Liver (tissue), 9 donors: Measurements from ENCODE around the gene SCN8A. TPM values are rescaled to one million over a fixed set of nuclear protein-coding genes. Genes with fewer than 3 reads are reported as not detected.

ENCODE experiments used
- DNase-seq: peaks from one replicate; pipeline ENCODE4 v3.0.0-alpha.2; 2017; ENCODE audit warnings: low spot score
- H3K27ac ChIP-seq, 2 donors: one replicate each; pipeline ENCODE4 v1.7.0; 2013; ENCODE audit warnings: inconsistent platforms in 2 of 2, low read length in 2 of 2, control low read depth in 1 of 2, low read depth in 1 of 2, mild to moderate bottlenecking in 1 of 2
- H3K27me3 ChIP-seq, 4 donors: one replicate each; pipeline versions ENCODE4 v1.6.1 to v1.7.0; 2013; ENCODE audit warnings: low read length in 3 of 4, inconsistent platforms in 1 of 4, mild to moderate bottlenecking in 1 of 4, moderate library complexity in 1 of 4; ENCODE audit not compliant: control insufficient read depth in 4 of 4, insufficient read depth in 4 of 4
- H3K36me3 ChIP-seq, 4 donors: one replicate each; pipeline versions ENCODE4 v1.6.1 to v1.7.0; 2013; ENCODE audit warnings: low read length in 3 of 4, mild to moderate bottlenecking in 3 of 4, low read depth in 1 of 4, moderate library complexity in 1 of 4; ENCODE audit not compliant: control insufficient read depth in 4 of 4, insufficient read depth in 3 of 4
- H3K4me1 ChIP-seq, 4 donors: one replicate each; pipeline versions ENCODE4 v1.6.1 to v1.7.0; 2013; ENCODE audit warnings: low read length in 3 of 4, mild to moderate bottlenecking in 3 of 4, moderate library complexity in 1 of 4; ENCODE audit not compliant: control insufficient read depth in 4 of 4, insufficient read depth in 4 of 4
- H3K4me3 ChIP-seq, 3 donors: one replicate each; pipeline versions ENCODE4 v1.6.1 to v1.7.0; 2013; ENCODE audit warnings: low read length in 3 of 3, control low read depth in 1 of 3, low read depth in 1 of 3, mild to moderate bottlenecking in 1 of 3
- H3K9ac ChIP-seq, 2 donors: one replicate each; pipeline ENCODE4 v1.7.0; 2013; ENCODE audit warnings: low read length in 2 of 2, mild to moderate bottlenecking in 2 of 2, moderate library complexity in 2 of 2, control low read depth in 1 of 2, low read depth in 1 of 2
- H3K9me3 ChIP-seq, 4 donors: one replicate each; pipeline versions ENCODE4 v1.6.1 to v1.7.0; 2013; ENCODE audit warnings: low read length in 3 of 4; ENCODE audit not compliant: control insufficient read depth in 4 of 4
- CTCF ChIP-seq: fragments of 150-350 bp; IDR thresholded peaks from 2 replicates; pipeline ENCODE4 v1.5.1; 2017; ENCODE audit warnings: improper control_type of control experiment, low read depth, low read length; ENCODE audit not compliant: missing input control
- FOXA2 ChIP-seq: IDR thresholded peaks from 2 replicates; pipeline ENCODE4 v1.6.1; 2016; ENCODE audit warnings: antibody characterized with exemption
- GABPA ChIP-seq, 2 donors: IDR thresholded peaks in 1 of 2; conservative IDR thresholded peaks in 1 of 2; 2 replicates each; pipeline ENCODE4 v1.6.1; 2016; ENCODE audit warnings: antibody characterized with exemption in 2 of 2, mild to moderate bottlenecking in 1 of 2, moderate library complexity in 1 of 2
- HNF4G ChIP-seq: IDR thresholded peaks from 2 replicates; pipeline ENCODE4 v1.6.1; 2016; ENCODE audit warnings: antibody characterized with exemption
- JUND ChIP-seq, 2 donors: IDR thresholded peaks; 2 replicates each; pipeline ENCODE4 v1.6.1; 2016; ENCODE audit warnings: antibody characterized with exemption in 2 of 2
- NR2F2 ChIP-seq: IDR thresholded peaks from 2 replicates; pipeline ENCODE4 v1.6.1; 2016; ENCODE audit warnings: antibody characterized with exemption
- RAD21 ChIP-seq, 2 donors: IDR thresholded peaks; 2 replicates each; pipeline ENCODE4 v1.6.1; 2016; ENCODE audit warnings: antibody characterized with exemption in 2 of 2, mild to moderate bottlenecking in 2 of 2
- REST ChIP-seq: IDR thresholded peaks from 2 replicates; pipeline ENCODE4 v1.6.1; 2016; ENCODE audit warnings: antibody characterized with exemption, mild to moderate bottlenecking
- SP1 ChIP-seq: IDR thresholded peaks from 2 replicates; pipeline ENCODE4 v1.6.1; 2018; ENCODE audit warnings: antibody characterized with exemption, mild to moderate bottlenecking
- YY1 ChIP-seq: IDR thresholded peaks from 2 replicates; pipeline ENCODE4 v1.6.1; 2016; ENCODE audit warnings: antibody characterized with exemption, mild to moderate bottlenecking
- WGBS: extraction: QIAGEN DNeasy Blood & Tissue Kit; methylation state at CpG from one replicate; pipeline ENCODE4 v1.1.7; 2013; 5-methylcytosine and 5-hydroxymethylcytosine counted together
- polyA plus RNA-seq, 2 donors: library from polyadenylated mRNA; stranded (reverse) in 1 of 2; unstranded in 1 of 2; fragments of 200-250 nt in 1 of 2; fragments of >200 nt in 1 of 2; fragmentation: Nextera tagmentation in 1 of 2; extraction: Ambion mirVana in 1 of 2; gene quantifications; one replicate each; pipeline versions ENCODE4 v1.2.1 to v1.2.3, GENCODE V29; 2013 to 2015
- total RNA-seq, 2 donors: library from RNA; depleted of rRNA; stranded (reverse); fragments of >200 nt; gene quantifications; one replicate each; pipeline ENCODE4 v1.2.3, GENCODE V29; 2014
- TF ChIP-seq, protein P1 (sequence below): IDR thresholded peaks from 2 replicates; pipeline ENCODE4 v1.6.1; 2016; ENCODE audit warnings: antibody characterized with exemption
- TF ChIP-seq, protein P2 (sequence below): IDR thresholded peaks from 2 replicates; pipeline ENCODE4 v1.6.1; 2016; ENCODE audit warnings: antibody characterized with exemption
- TF ChIP-seq, protein P3 (sequence below): IDR thresholded peaks from 2 replicates; pipeline ENCODE4 v1.6.1; 2016; ENCODE audit warnings: antibody characterized with exemption
- donor health status: healthy.
- donor health status: healthy.
- donor health status: healthy.
- donor health status: healthy.
- donor health status: healthy.

The SCN8A gene
- total and polyA plus RNA-seq, 4 donors: 0.84 to 12.7 (median 3.8) TPM

GRCh38 chr12:51798501-51798900 is 207.5 kb downstream of the SCN8A start:
- no peak for TF ChIP-seq REST
- peaks cover 0 to 2% (median 0%) of the 10 kb centered on the region in 4 donors for H3K4me1 ChIP-seq
- H3K9me3 ChIP-seq: no peaks in the 10 kb centered on the region
- H3K36me3 ChIP-seq: peaks cover 0 to 8% (median 4%) of the 10 kb centered on the region in 4 donors
- WGBS: 96% methylated on average over 1 of the region's 1 CpG
- DNase-seq: no peak
- H3K4me3 ChIP-seq: no peak overlapping the region
- H3K27ac ChIP-seq: no peak overlapping the region
- no peak overlapping the region for H3K9ac ChIP-seq
- H3K27me3 ChIP-seq: no peaks in the 10 kb centered on the region

- Histone ChIP-seq H3K36me3 (peaks cover 0 to 2% (median 0%) of the 10 kb centered on the region in 4 donors), H3K4me3 (no peak overlapping the region), H3K9me3 (no peaks in the 10 kb centered on the region), H3K9ac (no peak overlapping the region), H3K27me3 (no peaks in the 10 kb centered on the region), H3K27ac (no peak overlapping the region), H3K4me1 (peaks cover 0 to 2% (median 0%) of the 10 kb centered on the region in 4 donors)
- TF ChIP-seq RAD21 (IDR thresholded peaks at IDR 0.05): no peak
- TF ChIP-seq JUND (IDR thresholded peaks at IDR 0.05): no peak
- TF ChIP-seq GABPA (IDR thresholded peaks at IDR 0.05 in 1 of 2, conservative IDR thresholded peaks at IDR 0.05 in 1 of 2): no peak
- TF ChIP-seq FOXA2: no peak
- no peak for TF ChIP-seq CTCF
- TF ChIP-seq, protein P1, sequence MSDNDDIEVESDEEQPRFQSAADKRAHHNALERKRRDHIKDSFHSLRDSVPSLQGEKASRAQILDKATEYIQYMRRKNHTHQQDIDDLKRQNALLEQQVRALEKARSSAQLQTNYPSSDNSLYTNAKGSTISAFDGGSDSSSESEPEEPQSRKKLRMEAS: no peak
- no peak for TF ChIP-seq HNF4G
- TF ChIP-seq, protein P2, sequence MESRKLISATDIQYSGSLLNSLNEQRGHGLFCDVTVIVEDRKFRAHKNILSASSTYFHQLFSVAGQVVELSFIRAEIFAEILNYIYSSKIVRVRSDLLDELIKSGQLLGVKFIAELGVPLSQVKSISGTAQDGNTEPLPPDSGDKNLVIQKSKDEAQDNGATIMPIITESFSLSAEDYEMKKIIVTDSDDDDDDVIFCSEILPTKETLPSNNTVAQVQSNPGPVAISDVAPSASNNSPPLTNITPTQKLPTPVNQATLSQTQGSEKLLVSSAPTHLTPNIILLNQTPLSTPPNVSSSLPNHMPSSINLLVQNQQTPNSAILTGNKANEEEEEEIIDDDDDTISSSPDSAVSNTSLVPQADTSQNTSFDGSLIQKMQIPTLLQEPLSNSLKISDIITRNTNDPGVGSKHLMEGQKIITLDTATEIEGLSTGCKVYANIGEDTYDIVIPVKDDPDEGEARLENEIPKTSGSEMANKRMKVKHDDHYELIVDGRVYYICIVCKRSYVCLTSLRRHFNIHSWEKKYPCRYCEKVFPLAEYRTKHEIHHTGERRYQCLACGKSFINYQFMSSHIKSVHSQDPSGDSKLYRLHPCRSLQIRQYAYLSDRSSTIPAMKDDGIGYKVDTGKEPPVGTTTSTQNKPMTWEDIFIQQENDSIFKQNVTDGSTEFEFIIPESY: no peak
- TF ChIP-seq, protein P3, sequence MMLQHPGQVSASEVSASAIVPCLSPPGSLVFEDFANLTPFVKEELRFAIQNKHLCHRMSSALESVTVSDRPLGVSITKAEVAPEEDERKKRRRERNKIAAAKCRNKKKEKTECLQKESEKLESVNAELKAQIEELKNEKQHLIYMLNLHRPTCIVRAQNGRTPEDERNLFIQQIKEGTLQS: no peak
- TF ChIP-seq SP1: no peak
- TF ChIP-seq YY1: no peak
- no peak for TF ChIP-seq NR2F2
- WGBS: 94% methylated on average over 1 of the region's 1 CpG
- no peak for DNase-seq
Observed at GRCh38 chr12:51801027-51801426, 210.0 kb downstream of the SCN8A start.
